ENCODE measurements around the gene TRPV6.

Gene TRPV6

GRCh38 chr7:142884286-142884640 lies 1.3 kb downstream of the TRPV6 start:
- TF ChIP-seq SIN3A (IDR thresholded peaks at IDR 0.05; ENCODE audit: borderline replicate concordance, insufficient read depth, low read length) (no peak), POLR2AphosphoS5 (IDR thresholded peaks at IDR 0.05; ENCODE audit: low read depth, low read length) (no peak)
- TF ChIP-seq, protein P1, sequence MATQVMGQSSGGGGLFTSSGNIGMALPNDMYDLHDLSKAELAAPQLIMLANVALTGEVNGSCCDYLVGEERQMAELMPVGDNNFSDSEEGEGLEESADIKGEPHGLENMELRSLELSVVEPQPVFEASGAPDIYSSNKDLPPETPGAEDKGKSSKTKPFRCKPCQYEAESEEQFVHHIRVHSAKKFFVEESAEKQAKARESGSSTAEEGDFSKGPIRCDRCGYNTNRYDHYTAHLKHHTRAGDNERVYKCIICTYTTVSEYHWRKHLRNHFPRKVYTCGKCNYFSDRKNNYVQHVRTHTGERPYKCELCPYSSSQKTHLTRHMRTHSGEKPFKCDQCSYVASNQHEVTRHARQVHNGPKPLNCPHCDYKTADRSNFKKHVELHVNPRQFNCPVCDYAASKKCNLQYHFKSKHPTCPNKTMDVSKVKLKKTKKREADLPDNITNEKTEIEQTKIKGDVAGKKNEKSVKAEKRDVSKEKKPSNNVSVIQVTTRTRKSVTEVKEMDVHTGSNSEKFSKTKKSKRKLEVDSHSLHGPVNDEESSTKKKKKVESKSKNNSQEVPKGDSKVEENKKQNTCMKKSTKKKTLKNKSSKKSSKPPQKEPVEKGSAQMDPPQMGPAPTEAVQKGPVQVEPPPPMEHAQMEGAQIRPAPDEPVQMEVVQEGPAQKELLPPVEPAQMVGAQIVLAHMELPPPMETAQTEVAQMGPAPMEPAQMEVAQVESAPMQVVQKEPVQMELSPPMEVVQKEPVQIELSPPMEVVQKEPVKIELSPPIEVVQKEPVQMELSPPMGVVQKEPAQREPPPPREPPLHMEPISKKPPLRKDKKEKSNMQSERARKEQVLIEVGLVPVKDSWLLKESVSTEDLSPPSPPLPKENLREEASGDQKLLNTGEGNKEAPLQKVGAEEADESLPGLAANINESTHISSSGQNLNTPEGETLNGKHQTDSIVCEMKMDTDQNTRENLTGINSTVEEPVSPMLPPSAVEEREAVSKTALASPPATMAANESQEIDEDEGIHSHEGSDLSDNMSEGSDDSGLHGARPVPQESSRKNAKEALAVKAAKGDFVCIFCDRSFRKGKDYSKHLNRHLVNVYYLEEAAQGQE (IDR thresholded peaks at IDR 0.05; ENCODE audit: insufficient read depth in 1 of 2, low read depth in 2 of 2, low read length in 2 of 2): no peak

DNA sequence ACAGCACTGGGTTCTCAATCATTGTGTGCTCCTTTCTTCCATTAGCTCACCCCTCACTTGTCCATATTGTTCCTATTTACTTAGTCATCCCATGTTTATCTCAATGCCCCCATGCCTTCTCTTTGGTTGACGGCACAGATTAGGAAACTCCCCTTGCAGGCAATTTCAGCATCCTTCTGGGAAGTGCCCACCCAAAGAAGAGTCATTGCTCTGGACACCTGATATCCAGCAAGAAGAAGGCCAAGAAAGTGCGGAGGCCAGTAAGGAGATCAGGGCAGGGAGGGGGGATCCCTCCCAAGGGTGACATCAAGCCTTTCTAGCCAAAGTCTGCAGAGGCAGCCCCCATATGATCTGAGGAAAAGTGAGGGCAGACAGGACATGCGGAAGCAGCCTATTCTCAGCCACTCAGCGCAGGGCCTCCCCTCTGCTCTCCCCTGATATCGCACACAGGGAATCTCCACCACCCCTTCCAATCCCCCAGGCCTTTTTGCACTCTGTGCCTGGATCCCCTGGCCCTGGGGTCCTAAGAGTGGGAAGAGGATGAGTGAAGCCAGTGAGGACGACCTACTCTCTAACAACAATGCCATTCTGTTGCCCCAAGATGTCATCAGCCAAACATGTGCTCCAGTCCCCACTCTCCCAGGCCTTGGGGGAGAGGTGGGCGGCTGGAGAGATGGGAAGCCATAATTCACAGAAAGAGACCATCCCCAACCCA lies 1.8 kb downstream of the TRPV6 start:
- TF ChIP-seq POLR2AphosphoS5 (IDR thresholded peaks at IDR 0.05; ENCODE audit: low read depth, low read length) (no peak), TAF1 (IDR thresholded peaks at IDR 0.05; ENCODE audit: borderline replicate concordance, insufficient read depth, low read length) (no peak), FOXP2 (optimal IDR thresholded peaks at IDR 0.05; ENCODE audit: borderline replicate concordance, extremely low read depth, extremely low read length, insufficient read depth) (no peak), SIN3A (IDR thresholded peaks at IDR 0.05; ENCODE audit: borderline replicate concordance, insufficient read depth, low read length) (no peak)
- TF ChIP-seq, protein P1 (IDR thresholded peaks at IDR 0.05; ENCODE audit: insufficient read depth in 1 of 2, low read depth in 2 of 2, low read length in 2 of 2): no peak

DNA sequence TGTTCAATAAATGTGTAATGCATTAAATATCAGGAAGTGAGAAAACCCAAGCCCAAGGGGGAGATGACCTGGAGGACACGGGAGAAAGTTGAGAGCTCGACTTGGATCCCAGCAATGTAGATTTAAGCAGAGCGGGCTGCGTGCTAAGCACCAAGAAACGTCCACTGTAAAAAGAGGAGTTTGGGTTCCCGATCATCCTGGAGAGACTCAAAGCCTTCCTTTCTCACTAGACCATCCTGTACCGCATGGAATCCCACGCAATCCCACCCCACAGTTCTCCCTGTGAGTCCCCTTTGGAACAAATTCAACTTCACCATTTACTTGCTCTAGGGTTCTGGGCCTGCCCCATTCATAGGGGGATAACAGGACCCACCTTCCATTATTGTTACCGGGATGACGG lies 2.4 kb downstream of the TRPV6 start:
- TF ChIP-seq FOXP2 (optimal IDR thresholded peaks at IDR 0.05; ENCODE audit: borderline replicate concordance, extremely low read depth, extremely low read length, insufficient read depth): no peak
- TF ChIP-seq POLR2AphosphoS5 (IDR thresholded peaks at IDR 0.05; ENCODE audit: low read depth, low read length): no peak
- TF ChIP-seq, protein P1 (IDR thresholded peaks at IDR 0.05; ENCODE audit: insufficient read depth in 1 of 2, low read depth in 2 of 2, low read length in 2 of 2): no peak
- TF ChIP-seq SIN3A (IDR thresholded peaks at IDR 0.05; ENCODE audit: borderline replicate concordance, insufficient read depth, low read length): no peak
- no peak for TF ChIP-seq TAF1 (IDR thresholded peaks at IDR 0.05; ENCODE audit: borderline replicate concordance, insufficient read depth, low read length)

DNA sequence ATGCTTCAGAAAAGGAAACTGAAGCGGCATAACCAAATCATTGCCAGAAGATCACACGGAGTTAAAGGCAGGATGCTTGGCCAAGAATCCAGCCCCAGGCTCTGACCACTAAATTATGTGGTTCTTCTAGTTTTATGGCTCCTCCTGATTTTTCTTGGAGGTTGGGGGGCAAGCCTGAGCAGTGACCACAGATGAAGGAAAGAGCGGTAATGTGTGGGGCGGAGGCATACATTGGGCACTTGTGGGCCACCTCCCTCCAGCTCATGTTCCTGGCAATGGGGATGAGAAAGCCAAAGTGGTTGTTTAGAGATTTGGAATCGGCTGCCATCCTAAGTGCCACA lies 3.2 kb downstream of the TRPV6 start:
- TF ChIP-seq, protein P1 (IDR thresholded peaks at IDR 0.05; ENCODE audit: insufficient read depth in 1 of 2, low read depth in 2 of 2, low read length in 2 of 2): no peak
- TF ChIP-seq FOXP2 (optimal IDR thresholded peaks at IDR 0.05; ENCODE audit: borderline replicate concordance, extremely low read depth, extremely low read length, insufficient read depth) (no peak), SIN3A (IDR thresholded peaks at IDR 0.05; ENCODE audit: borderline replicate concordance, insufficient read depth, low read length) (no peak), TAF1 (IDR thresholded peaks at IDR 0.05; ENCODE audit: borderline replicate concordance, insufficient read depth, low read length) (no peak), POLR2AphosphoS5 (IDR thresholded peaks at IDR 0.05; ENCODE audit: low read depth, low read length) (no peak)

Data from PFSK-1 (cell line).